Loucy (cell line): ENCODE results near the gene ATOH8.

ENCODE experiments used
- H2AFZ ChIP-seq: fragments of 200-600 bp; sonication (generic); 2 replicates; pipeline ENCODE4 v1.6.0; 2016; ENCODE audit warnings: antibody characterized with exemption, mild to moderate bottlenecking, low read length, moderate library complexity
- H3F3A ChIP-seq: fragments of 200-600 bp; 2 replicates; pipeline ENCODE4 v1.6.0; 2016; ENCODE audit warnings: antibody characterized with exemption, low read depth, mild to moderate bottlenecking
- H3K27me3 ChIP-seq: fragments of 200-600 bp; sonication (generic); 2 replicates; pipeline ENCODE4 v1.6.1; 2014; ENCODE audit warnings: low read length, mild to moderate bottlenecking; ENCODE audit not compliant: insufficient read depth, poor library complexity, severe bottlenecking
- H3K36me3 ChIP-seq: fragments of 200-600 bp; sonication (generic); 2 replicates; pipeline ENCODE4 v1.6.1; 2016; ENCODE audit warnings: low read length; ENCODE audit not compliant: insufficient read depth
- H3K4me1 ChIP-seq: fragments of 200-600 bp; sonication (generic); 2 replicates; pipeline ENCODE4 v1.5.1; 2014; ENCODE audit warnings: low read length, mild to moderate bottlenecking; ENCODE audit not compliant: insufficient read depth, poor library complexity, severe bottlenecking
- H3K4me2 ChIP-seq: fragments of 200-600 bp; sonication (generic); 2 replicates; pipeline ENCODE4 v1.6.0; 2014; ENCODE audit warnings: antibody characterized with exemption, low read length, low read depth, mild to moderate bottlenecking; ENCODE audit not compliant: poor library complexity, severe bottlenecking
- H3K4me3 ChIP-seq: fragments of 200-600 bp; sonication (generic); 2 replicates; pipeline ENCODE4 v1.5.1; 2014; ENCODE audit warnings: low read length, mild to moderate bottlenecking, mixed read lengths; ENCODE audit not compliant: poor library complexity, severe bottlenecking
- H3K79me2 ChIP-seq: fragments of 200-600 bp; sonication (generic); 2 replicates; pipeline ENCODE4 v1.6.1; 2014; ENCODE audit warnings: low read length; ENCODE audit not compliant: insufficient read depth
- H3K9ac ChIP-seq: fragments of 200-600 bp; sonication (generic); 2 replicates; pipeline ENCODE4 v1.6.0; 2014; ENCODE audit warnings: mild to moderate bottlenecking, low read depth, low read length, moderate library complexity; ENCODE audit not compliant: poor library complexity, severe bottlenecking
- H3K9me2 ChIP-seq: fragments of 200-600 bp; sonication (generic); replicated peaks from 2 replicates; pipeline ENCODE4 v1.6.1; 2016; ENCODE audit warnings: low read depth, low read length, mixed read lengths
- H3K9me3 ChIP-seq: fragments of 200-600 bp; sonication (generic); 2 replicates; pipeline ENCODE4 v1.6.1; 2014; ENCODE audit warnings: mild to moderate bottlenecking, antibody characterized with exemption, low read length, low read depth; ENCODE audit not compliant: insufficient read depth
- H4K20me1 ChIP-seq: fragments of 200-600 bp; sonication (generic); 2 replicates; pipeline ENCODE4 v1.6.0; 2014; ENCODE audit warnings: antibody characterized with exemption, low read length, mild to moderate bottlenecking; ENCODE audit not compliant: insufficient read depth, poor library complexity, severe bottlenecking
- CTCF ChIP-seq: fragments of 200-600 bp; sonication (generic); conservative IDR thresholded peaks from 2 replicates; pipeline ENCODE4 v1.5.1; 2014; ENCODE audit warnings: mild to moderate bottlenecking, antibody characterized with exemption, low read length
- EZH2phosphoT487 ChIP-seq: fragments of 200-600 bp; IDR thresholded peaks from 2 replicates; pipeline ENCODE4 v1.6.1; 2018; ENCODE audit warnings: antibody characterized with exemption, mild to moderate bottlenecking, moderate library complexity, borderline replicate concordance

The ATOH8 gene

GRCh38 chr2:85741833-85742455 lies 11.8 kb upstream of the ATOH8 start:
- H3K27me3 ChIP-seq = no peaks in the 10 kb centered on the region
- no peaks in the 10 kb centered on the region for H3K36me3 ChIP-seq
- no peak overlapping the region for H3K9ac ChIP-seq
- H3K9me3 ChIP-seq = no peaks in the 10 kb centered on the region
- H2AFZ ChIP-seq = no peak overlapping the region
- H3K79me2 ChIP-seq = no peaks in the 10 kb centered on the region
- H4K20me1 ChIP-seq = no peaks in the 10 kb centered on the region
- no peaks in the 10 kb centered on the region for H3K4me1 ChIP-seq
- no peak overlapping the region for H3K4me2 ChIP-seq
- no peaks in the 10 kb centered on the region for H3K9me2 ChIP-seq
- no peaks in the 10 kb centered on the region for H3F3A ChIP-seq
- no peak for TF ChIP-seq CTCF
- no peak overlapping the region for H3K4me3 ChIP-seq

GRCh38 chr2:85743304-85743978 lies 10.3 kb upstream of the ATOH8 start:
- Histone ChIP-seq H3K4me2 (no peak overlapping the region), H4K20me1 (no peaks in the 10 kb centered on the region), H3K9ac (no peak overlapping the region), H3F3A (no peaks in the 10 kb centered on the region), H3K36me3 (no peaks in the 10 kb centered on the region), H3K27me3 (no peaks in the 10 kb centered on the region), H3K9me3 (no peaks in the 10 kb centered on the region), H3K4me1 (no peaks in the 10 kb centered on the region), H3K9me2 (no peaks in the 10 kb centered on the region), H3K4me3 (no peak overlapping the region), H3K79me2 (no peaks in the 10 kb centered on the region), H2AFZ (no peak overlapping the region)
- TF ChIP-seq EZH2phosphoT487 (no peak), CTCF (no peak)

GRCh38 chr2:85744055-85744454 lies 9.7 kb upstream of the ATOH8 start:
- Histone ChIP-seq H3K9me3 (no peaks in the 10 kb centered on the region), H3K4me2 (no peak overlapping the region)
- TF ChIP-seq EZH2phosphoT487 (no peak), CTCF (no peak)

More at GRCh38 chr2:85744055-85744454, 9.7 kb upstream of the ATOH8 start:
- Histone ChIP-seq H3K4me1 (no peaks in the 10 kb centered on the region), H3K27me3 (no peaks in the 10 kb centered on the region), H3K9me2 (no peaks in the 10 kb centered on the region), H3F3A (no peaks in the 10 kb centered on the region), H3K4me3 (no peak overlapping the region), H3K9ac (no peak overlapping the region), H3K36me3 (no peaks in the 10 kb centered on the region), H4K20me1 (no peaks in the 10 kb centered on the region), H2AFZ (no peak overlapping the region), H3K79me2 (no peaks in the 10 kb centered on the region)
